Tibial nerve (tissue), 4 donors: ENCODE data around the gene KIR3DL1. TPM values are rescaled to one million over a fixed set of nuclear protein-coding genes. Genes with fewer than 3 reads are reported as not detected.
"Not testable (repeated sequence)": the region's sequence is repeated elsewhere in the genome, so short reads cannot be mapped to it uniquely, and the experiment has no call there.

Experiments used
- DNase-seq, 2 donors: peaks; one replicate each; pipeline ENCODE4 v3.0.0-alpha.2; 2019; ENCODE audit warnings: low spot score in 2 of 2
- H3K27ac ChIP-seq, 4 donors: fragments of 200-600 bp; sonication (generic) in 3 of 4; one replicate each; pipeline ENCODE4 v1.5.1; 2017 to 2019; ENCODE audit warnings: mild to moderate bottlenecking in 1 of 4
- H3K27me3 ChIP-seq, 2 donors: fragments of 200-600 bp; sonication (generic) in 1 of 2; one replicate each; pipeline versions ENCODE4 v1.5.1 to v1.6.0; 2017 to 2019
- H3K36me3 ChIP-seq, 3 donors: fragments of 200-600 bp; sonication (generic); one replicate each; pipeline ENCODE4 v1.5.1; 2018 to 2019
- H3K4me1 ChIP-seq, 4 donors: fragments of 200-600 bp; sonication (generic) in 3 of 4; one replicate each; pipeline ENCODE4 v1.5.1; 2017 to 2019
- H3K4me3 ChIP-seq, 4 donors: fragments of 200-600 bp; sonication (generic) in 3 of 4; one replicate each; pipeline ENCODE4 v1.5.1; 2017 to 2019; ENCODE audit warnings: mild to moderate bottlenecking in 1 of 4, moderate library complexity in 1 of 4
- H3K9me3 ChIP-seq, 4 donors: fragments of 200-600 bp; sonication (generic) in 3 of 4; one replicate each; pipeline ENCODE4 v1.5.1; 2017 to 2019
- WGBS, 2 donors: methylation state at CpG; one replicate each; pipeline ENCODE4 v1.1.5; 2018; 5-methylcytosine and 5-hydroxymethylcytosine counted together
- total RNA-seq, 4 donors: library from RNA; depleted of rRNA; stranded (reverse); fragments of >200 nt; gene quantifications; one replicate each; pipeline ENCODE4 v1.1.0, GENCODE V29; 2016
- TF ChIP-seq, protein P1 (sequence below), 5 experiments: fragments of 200-600 bp in 3 of 5; fragments of 450-650 bp in 2 of 5; sonication (generic) in 3 of 5; IDR thresholded peaks; one replicate each; pipeline ENCODE4 v1.5.1; 2016 to 2019; ENCODE audit warnings: antibody characterized with exemption in 5 of 5, mild to moderate bottlenecking in 3 of 5, moderate library complexity in 2 of 5

KIR3DL1 gene
- total RNA-seq, 4 donors from 2014 or later = 0.22 TPM; not detected in 3

DNA sequence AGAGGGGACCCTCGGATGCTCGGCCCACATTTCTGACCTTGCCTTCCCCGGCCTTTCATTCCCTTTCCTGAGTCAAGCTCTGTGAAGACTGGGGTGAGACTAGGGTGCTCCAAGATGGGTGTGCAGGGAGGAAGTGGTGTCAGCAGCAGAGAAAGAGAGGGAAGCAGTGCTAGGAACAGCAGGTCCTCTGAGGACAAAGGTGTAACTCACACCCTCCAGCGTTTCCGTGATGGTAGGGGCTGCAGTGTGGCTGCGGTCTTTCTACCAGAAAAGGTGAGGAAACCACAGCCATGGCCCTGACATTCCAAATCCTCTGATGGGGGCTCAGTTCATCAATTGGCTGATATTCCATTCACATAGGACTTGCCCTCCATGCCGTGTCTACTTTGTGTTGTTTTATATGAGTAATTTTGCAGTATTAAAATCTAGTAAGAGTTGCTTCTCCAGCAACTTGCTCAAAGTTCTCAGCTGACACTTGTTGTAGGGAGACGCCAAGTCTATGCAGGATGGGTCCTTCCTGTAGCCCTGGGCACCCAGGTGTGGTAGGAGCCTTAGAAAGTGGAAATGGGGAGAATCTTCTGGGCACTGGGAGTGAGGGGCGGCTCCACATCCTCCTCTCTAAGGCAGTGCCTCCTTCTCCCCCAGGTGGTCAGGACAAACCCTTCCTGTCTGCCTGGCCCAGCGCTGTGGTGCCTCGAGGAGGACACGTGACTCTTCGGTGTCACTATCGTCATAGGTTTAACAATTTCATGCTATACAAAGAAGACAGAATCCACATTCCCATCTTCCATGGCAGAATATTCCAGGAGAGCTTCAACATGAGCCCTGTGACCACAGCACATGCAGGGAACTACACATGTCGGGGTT is 1.6 kb downstream of the KIR3DL1 start:
- WGBS, 2 donors = 81 to 83% methylated on average over 15 of the region's 15 CpGs
- no peaks in the 10 kb centered on the region for H3K36me3 ChIP-seq
- H3K27ac ChIP-seq = no peak overlapping the region
- TF ChIP-seq, protein P1, sequence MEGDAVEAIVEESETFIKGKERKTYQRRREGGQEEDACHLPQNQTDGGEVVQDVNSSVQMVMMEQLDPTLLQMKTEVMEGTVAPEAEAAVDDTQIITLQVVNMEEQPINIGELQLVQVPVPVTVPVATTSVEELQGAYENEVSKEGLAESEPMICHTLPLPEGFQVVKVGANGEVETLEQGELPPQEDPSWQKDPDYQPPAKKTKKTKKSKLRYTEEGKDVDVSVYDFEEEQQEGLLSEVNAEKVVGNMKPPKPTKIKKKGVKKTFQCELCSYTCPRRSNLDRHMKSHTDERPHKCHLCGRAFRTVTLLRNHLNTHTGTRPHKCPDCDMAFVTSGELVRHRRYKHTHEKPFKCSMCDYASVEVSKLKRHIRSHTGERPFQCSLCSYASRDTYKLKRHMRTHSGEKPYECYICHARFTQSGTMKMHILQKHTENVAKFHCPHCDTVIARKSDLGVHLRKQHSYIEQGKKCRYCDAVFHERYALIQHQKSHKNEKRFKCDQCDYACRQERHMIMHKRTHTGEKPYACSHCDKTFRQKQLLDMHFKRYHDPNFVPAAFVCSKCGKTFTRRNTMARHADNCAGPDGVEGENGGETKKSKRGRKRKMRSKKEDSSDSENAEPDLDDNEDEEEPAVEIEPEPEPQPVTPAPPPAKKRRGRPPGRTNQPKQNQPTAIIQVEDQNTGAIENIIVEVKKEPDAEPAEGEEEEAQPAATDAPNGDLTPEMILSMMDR (IDR thresholded peaks at IDR 0.05) = no peak
- H3K4me1 ChIP-seq = no peaks in the 10 kb centered on the region
- H3K9me3 ChIP-seq = no peaks in the 10 kb centered on the region
- H3K4me3 ChIP-seq = no peak overlapping the region
- H3K27me3 ChIP-seq = no peaks in the 10 kb centered on the region
- no peak for DNase-seq

DNA sequence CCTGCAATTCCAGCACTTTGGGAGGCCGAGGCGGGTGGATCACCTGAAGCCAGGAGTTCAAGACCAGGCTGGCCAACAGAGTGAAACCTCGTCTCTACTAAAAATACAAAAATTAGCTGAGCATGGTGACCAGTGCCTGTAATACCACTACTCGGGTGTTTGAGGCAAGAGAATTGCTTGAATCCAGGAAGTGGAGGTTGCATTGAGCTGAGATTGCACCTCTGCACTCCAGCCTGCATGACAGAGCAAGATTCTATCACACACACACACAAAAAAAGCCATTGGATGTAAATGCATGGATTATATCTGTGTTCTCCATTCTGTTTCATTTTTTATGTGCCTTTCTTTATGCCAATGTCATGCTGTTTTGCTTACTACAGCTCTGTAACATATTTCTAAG is 8.1 kb downstream of the KIR3DL1 start:
- H3K4me1 ChIP-seq, H3K9me3 ChIP-seq, H3K4me3 ChIP-seq, H3K27me3 ChIP-seq, H3K36me3 ChIP-seq, DNase-seq, H3K27ac ChIP-seq: not testable (repeated sequence)
- whole genome bisulfite sequencing, 2 donors = 68 to 83% methylated on average over 4 of the region's 4 CpGs

DNA sequence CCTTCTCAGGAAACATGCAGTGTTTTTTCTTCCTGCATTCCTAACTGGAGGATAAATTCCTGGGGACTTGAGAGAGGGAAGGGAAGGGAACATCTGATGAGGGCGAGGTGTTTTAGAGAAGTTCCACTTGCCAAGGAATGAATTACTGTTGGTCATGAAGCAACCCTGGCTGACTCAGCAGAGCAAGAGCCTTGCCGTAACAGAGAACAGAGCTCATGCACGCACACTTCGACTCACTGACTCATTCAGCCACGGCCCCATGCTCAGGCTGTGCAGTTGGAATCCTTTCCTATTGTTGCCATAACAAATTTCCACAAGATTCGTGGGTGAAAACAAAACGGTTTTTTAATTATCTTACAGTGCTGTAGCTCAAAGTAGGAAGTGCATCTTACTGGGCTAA is 9.1 kb downstream of the KIR3DL1 start:
- H3K4me1 ChIP-seq, H3K36me3 ChIP-seq, H3K27ac ChIP-seq, H3K27me3 ChIP-seq, DNase-seq, H3K4me3 ChIP-seq, H3K9me3 ChIP-seq: not testable (repeated sequence)
- WGBS, 2 donors = 54 to 65% methylated on average over 7 of the region's 7 CpGs

DNA sequence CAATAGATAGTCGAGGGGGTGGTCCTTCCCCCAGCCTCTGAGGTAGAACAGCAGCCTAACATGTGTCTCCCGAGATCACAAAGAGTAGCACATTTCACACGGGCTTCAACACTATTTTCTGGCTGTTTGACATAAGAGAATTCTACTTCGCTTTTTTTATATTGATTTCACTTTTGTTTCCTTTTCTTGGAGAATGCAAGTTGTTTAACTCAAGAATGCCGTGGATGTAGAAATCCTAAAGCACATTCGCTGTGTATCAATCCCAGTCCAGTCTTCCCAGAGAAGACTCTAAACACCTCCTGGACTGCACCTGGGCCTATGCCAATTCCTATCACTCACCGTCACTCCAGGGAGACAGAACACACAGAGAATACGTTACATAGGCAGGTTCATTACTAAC is 11.8 kb downstream of the KIR3DL1 start:
- not testable (repeated sequence) for H3K4me3 ChIP-seq, H3K4me1 ChIP-seq, H3K9me3 ChIP-seq, H3K36me3 ChIP-seq, H3K27me3 ChIP-seq, DNase-seq, H3K27ac ChIP-seq
- WGBS, 2 donors = 73 to 78% methylated on average over 8 of the region's 8 CpGs

DNA sequence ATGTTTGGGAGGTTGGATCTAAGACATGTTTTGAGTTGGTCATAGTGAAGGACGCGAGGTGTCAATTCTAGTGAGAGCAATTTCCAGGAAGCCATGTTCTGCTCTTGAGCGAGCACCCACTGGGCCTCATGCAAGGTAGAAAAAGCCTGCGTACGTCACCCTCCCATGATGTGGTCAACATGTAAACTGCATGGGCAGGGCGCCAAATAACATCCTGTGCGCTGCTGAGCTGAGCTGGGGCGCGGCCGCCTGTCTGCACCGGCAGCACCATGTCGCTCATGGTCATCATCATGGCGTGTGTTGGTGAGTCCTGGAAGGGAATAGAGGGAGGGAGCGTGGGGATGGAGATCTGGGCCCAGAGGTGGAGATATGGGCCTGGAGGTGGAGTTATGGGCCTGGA is 16.2 kb downstream of the KIR3DL1 start, which contains the start of gene KIR2DS4:
Gene KIR2DS4 (plus strand): TSS at position 181 of the 400 bp plus-strand sequence.
- not testable (repeated sequence) for H3K4me1 ChIP-seq, H3K4me3 ChIP-seq, DNase-seq, H3K9me3 ChIP-seq, H3K36me3 ChIP-seq, H3K27me3 ChIP-seq, H3K27ac ChIP-seq
- 81 to 90% methylated on average over 10 to 14 of the region's 14 CpGs for WGBS, 2 donors

DNA sequence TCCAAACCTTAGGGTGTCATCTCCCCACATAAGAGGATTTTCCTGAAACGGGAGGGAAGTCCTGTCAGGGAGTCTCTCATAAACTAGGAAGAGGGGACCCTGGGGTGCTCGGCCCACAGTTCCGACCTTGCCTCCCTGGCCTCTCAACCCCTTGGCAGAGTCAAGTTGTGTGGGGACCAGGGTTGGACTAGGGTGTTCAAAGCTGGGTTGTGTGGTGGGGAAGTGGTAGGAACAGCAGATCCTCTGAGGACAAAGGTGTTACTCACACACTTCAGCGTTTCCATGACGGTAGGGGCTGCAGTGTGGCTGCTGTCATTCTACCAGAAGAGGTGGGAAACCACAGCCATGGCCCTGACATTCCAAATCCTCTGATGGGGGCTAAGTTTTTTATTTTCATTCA is 18.9 kb downstream of the KIR3DL1 start:
- not testable (repeated sequence) for H3K27ac ChIP-seq, H3K4me1 ChIP-seq, H3K4me3 ChIP-seq, H3K36me3 ChIP-seq, DNase-seq, H3K9me3 ChIP-seq, H3K27me3 ChIP-seq
- 84 to 91% methylated on average over 3 to 5 of the region's 5 CpGs for WGBS, 2 donors

DNA sequence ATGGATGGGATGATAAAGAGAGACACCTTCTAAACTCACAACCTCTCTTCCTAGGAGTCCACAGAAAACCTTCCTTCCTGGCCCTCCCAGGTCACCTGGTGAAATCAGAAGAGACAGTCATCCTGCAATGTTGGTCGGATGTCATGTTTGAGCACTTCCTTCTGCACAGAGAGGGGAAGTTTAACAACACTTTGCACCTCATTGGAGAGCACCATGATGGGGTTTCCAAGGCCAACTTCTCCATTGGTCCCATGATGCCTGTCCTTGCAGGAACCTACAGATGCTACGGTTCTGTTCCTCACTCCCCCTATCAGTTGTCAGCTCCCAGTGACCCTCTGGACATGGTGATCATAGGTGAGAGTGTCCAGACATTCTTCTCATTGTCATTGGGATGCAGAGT is 21.3 kb downstream of the KIR3DL1 start:
- H3K4me1 ChIP-seq, H3K36me3 ChIP-seq, H3K4me3 ChIP-seq, H3K9me3 ChIP-seq, DNase-seq, H3K27me3 ChIP-seq, H3K27ac ChIP-seq: not testable (repeated sequence)
- 38 to 58% methylated on average over 1 to 2 of the region's 2 CpGs for WGBS, 2 donors

DNA sequence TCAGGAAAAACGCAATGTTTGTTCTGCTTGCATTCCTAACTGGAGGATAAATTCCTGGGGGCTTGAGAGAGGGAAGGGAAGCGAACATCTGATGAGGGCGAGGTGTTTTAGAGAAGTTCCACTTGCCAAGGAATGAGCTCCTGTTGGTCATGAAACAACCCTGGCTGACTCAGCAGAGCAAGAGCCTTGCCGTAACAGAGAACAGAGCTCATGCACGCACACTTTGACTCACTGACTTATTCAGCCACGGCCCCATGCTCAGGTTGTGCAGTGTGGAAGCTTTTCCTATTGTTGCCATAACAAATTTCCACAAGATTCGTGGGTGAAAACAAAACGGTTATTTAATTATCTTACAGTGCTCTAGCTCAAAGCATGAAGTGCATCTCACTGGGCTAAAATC is 26.9 kb downstream of the KIR3DL1 start:
- H3K27ac ChIP-seq, H3K4me3 ChIP-seq, H3K9me3 ChIP-seq, DNase-seq, H3K36me3 ChIP-seq, H3K27me3 ChIP-seq, H3K4me1 ChIP-seq: not testable (repeated sequence)
- 73 to 78% methylated on average over 7 to 8 of the region's 8 CpGs for WGBS, 2 donors

DNA sequence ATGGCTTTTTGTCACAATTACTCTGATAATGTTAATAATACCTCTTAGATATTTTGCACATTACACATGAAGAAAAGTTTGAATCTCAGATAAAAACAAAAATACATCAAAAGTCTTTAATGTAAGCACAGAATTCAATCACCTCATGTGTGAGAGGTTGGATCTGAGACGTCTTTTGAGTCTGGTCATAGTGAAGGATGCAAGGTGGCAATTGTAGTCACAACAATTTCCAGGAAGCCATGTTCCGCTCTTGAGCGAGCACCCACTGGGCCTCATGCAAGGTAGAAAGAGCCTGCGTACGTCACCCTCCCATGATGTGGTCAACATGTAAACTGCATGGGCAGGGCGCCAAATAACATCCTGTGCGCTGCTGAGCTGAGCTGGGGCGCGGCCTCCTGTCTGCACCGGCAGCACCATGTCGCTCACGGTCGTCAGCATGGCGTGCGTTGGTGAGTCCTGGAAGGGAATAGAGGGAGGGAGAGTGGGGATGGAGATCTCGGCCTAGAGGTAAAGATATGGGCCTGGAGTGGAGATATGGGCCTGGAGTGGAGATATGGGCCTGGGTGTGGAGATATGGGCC is 33.9 kb downstream of the KIR3DL1 start, which contains the start of gene KIR3DL2:
Gene KIR3DL2 (plus strand): TSS at position 383 of the 580 bp plus-strand sequence. CDS start 33 bp downstream, at position 416.
- WGBS, 2 donors = 85 to 87% methylated on average over 16 of the region's 16 CpGs
- H3K36me3 ChIP-seq, H3K9me3 ChIP-seq, H3K4me3 ChIP-seq, H3K27ac ChIP-seq, DNase-seq, H3K4me1 ChIP-seq, H3K27me3 ChIP-seq: not testable (repeated sequence)
